Liver (tissue), 9 donors: ENCODE measurements around the gene TP53INP2. TPM values are rescaled to one million over a fixed set of nuclear protein-coding genes. Genes with fewer than 3 reads are reported as not detected.
A peak's percentile ranks its signal among the peaks of the same experiment; 100 is the strongest.

Experiments
- DNase-seq: peaks from one replicate; pipeline ENCODE4 v3.0.0-alpha.2; 2017; ENCODE audit warnings: low spot score
- H3K27ac ChIP-seq, 2 donors: one replicate each; pipeline ENCODE4 v1.7.0; 2013; ENCODE audit warnings: inconsistent platforms in 2 of 2, low read length in 2 of 2, control low read depth in 1 of 2, low read depth in 1 of 2, mild to moderate bottlenecking in 1 of 2
- H3K27me3 ChIP-seq, 4 donors: one replicate each; pipeline versions ENCODE4 v1.6.1 to v1.7.0; 2013; ENCODE audit warnings: low read length in 3 of 4, inconsistent platforms in 1 of 4, mild to moderate bottlenecking in 1 of 4, moderate library complexity in 1 of 4; ENCODE audit not compliant: control insufficient read depth in 4 of 4, insufficient read depth in 4 of 4
- H3K36me3 ChIP-seq, 4 donors: one replicate each; pipeline versions ENCODE4 v1.6.1 to v1.7.0; 2013; ENCODE audit warnings: low read length in 3 of 4, mild to moderate bottlenecking in 3 of 4, low read depth in 1 of 4, moderate library complexity in 1 of 4; ENCODE audit not compliant: control insufficient read depth in 4 of 4, insufficient read depth in 3 of 4
- H3K4me1 ChIP-seq, 4 donors: one replicate each; pipeline versions ENCODE4 v1.6.1 to v1.7.0; 2013; ENCODE audit warnings: low read length in 3 of 4, mild to moderate bottlenecking in 3 of 4, moderate library complexity in 1 of 4; ENCODE audit not compliant: control insufficient read depth in 4 of 4, insufficient read depth in 4 of 4
- H3K4me3 ChIP-seq, 3 donors: one replicate each; pipeline versions ENCODE4 v1.6.1 to v1.7.0; 2013; ENCODE audit warnings: low read length in 3 of 3, control low read depth in 1 of 3, low read depth in 1 of 3, mild to moderate bottlenecking in 1 of 3
- H3K9ac ChIP-seq, 2 donors: one replicate each; pipeline ENCODE4 v1.7.0; 2013; ENCODE audit warnings: low read length in 2 of 2, mild to moderate bottlenecking in 2 of 2, moderate library complexity in 2 of 2, control low read depth in 1 of 2, low read depth in 1 of 2
- H3K9me3 ChIP-seq, 4 donors: one replicate each; pipeline versions ENCODE4 v1.6.1 to v1.7.0; 2013; ENCODE audit warnings: low read length in 3 of 4; ENCODE audit not compliant: control insufficient read depth in 4 of 4
- ATF3 ChIP-seq: IDR thresholded peaks from 2 replicates; pipeline ENCODE4 v1.6.1; 2016; ENCODE audit warnings: antibody characterized with exemption
- EGR1 ChIP-seq, 2 donors: IDR thresholded peaks; 2 replicates each; pipeline ENCODE4 v1.6.1; 2016 to 2018; ENCODE audit warnings: antibody characterized with exemption in 2 of 2, low read depth in 2 of 2
- FOXA1 ChIP-seq: IDR thresholded peaks from 2 replicates; pipeline ENCODE4 v1.6.1; 2016; ENCODE audit warnings: antibody characterized with exemption
- FOXA2 ChIP-seq: IDR thresholded peaks from 2 replicates; pipeline ENCODE4 v1.6.1; 2016; ENCODE audit warnings: antibody characterized with exemption
- GABPA ChIP-seq, 2 donors: IDR thresholded peaks in 1 of 2; conservative IDR thresholded peaks in 1 of 2; 2 replicates each; pipeline ENCODE4 v1.6.1; 2016; ENCODE audit warnings: antibody characterized with exemption in 2 of 2, mild to moderate bottlenecking in 1 of 2, moderate library complexity in 1 of 2
- HNF4A ChIP-seq, 2 donors: conservative IDR thresholded peaks; 2 replicates each; pipeline ENCODE4 v1.6.1; 2016; ENCODE audit warnings: antibody characterized with exemption in 2 of 2, mild to moderate bottlenecking in 2 of 2
- HNF4G ChIP-seq: IDR thresholded peaks from 2 replicates; pipeline ENCODE4 v1.6.1; 2016; ENCODE audit warnings: antibody characterized with exemption
- JUND ChIP-seq, 2 donors: IDR thresholded peaks; 2 replicates each; pipeline ENCODE4 v1.6.1; 2016; ENCODE audit warnings: antibody characterized with exemption in 2 of 2
- MAX ChIP-seq: IDR thresholded peaks from 2 replicates; pipeline ENCODE4 v1.6.1; 2016; ENCODE audit warnings: antibody characterized with exemption
- NR2F2 ChIP-seq: IDR thresholded peaks from 2 replicates; pipeline ENCODE4 v1.6.1; 2016; ENCODE audit warnings: antibody characterized with exemption
- RAD21 ChIP-seq, 2 donors: IDR thresholded peaks; 2 replicates each; pipeline ENCODE4 v1.6.1; 2016; ENCODE audit warnings: antibody characterized with exemption in 2 of 2, mild to moderate bottlenecking in 2 of 2
- RXRA ChIP-seq, 2 donors: IDR thresholded peaks; 2 replicates each; pipeline ENCODE4 v1.6.1; 2017 to 2018; ENCODE audit warnings: antibody characterized with exemption in 2 of 2, mild to moderate bottlenecking in 1 of 2
- SP1 ChIP-seq: IDR thresholded peaks from 2 replicates; pipeline ENCODE4 v1.6.1; 2018; ENCODE audit warnings: antibody characterized with exemption, mild to moderate bottlenecking
- TAF1 ChIP-seq: conservative IDR thresholded peaks from 2 replicates; pipeline ENCODE4 v1.6.1; 2016; ENCODE audit warnings: antibody characterized with exemption, mild to moderate bottlenecking
- YY1 ChIP-seq: IDR thresholded peaks from 2 replicates; pipeline ENCODE4 v1.6.1; 2016; ENCODE audit warnings: antibody characterized with exemption, mild to moderate bottlenecking
- ZBTB33 ChIP-seq: IDR thresholded peaks from 2 replicates; pipeline ENCODE4 v1.6.1; 2016; ENCODE audit warnings: antibody characterized with exemption
- WGBS: extraction: QIAGEN DNeasy Blood & Tissue Kit; methylation state at CpG from one replicate; pipeline ENCODE4 v1.1.7; 2013; 5-methylcytosine and 5-hydroxymethylcytosine counted together
- polyA plus RNA-seq, 2 donors: library from polyadenylated mRNA; stranded (reverse) in 1 of 2; unstranded in 1 of 2; fragments of 200-250 nt in 1 of 2; fragments of >200 nt in 1 of 2; fragmentation: Nextera tagmentation in 1 of 2; extraction: Ambion mirVana in 1 of 2; gene quantifications; one replicate each; pipeline versions ENCODE4 v1.2.1 to v1.2.3, GENCODE V29; 2013 to 2015
- total RNA-seq, 2 donors: library from RNA; depleted of rRNA; stranded (reverse); fragments of >200 nt; gene quantifications; one replicate each; pipeline ENCODE4 v1.2.3, GENCODE V29; 2014
- TF ChIP-seq, protein P1 (sequence below): fragments of 150-350 bp; IDR thresholded peaks from 2 replicates; pipeline ENCODE4 v1.5.1; 2017; ENCODE audit warnings: improper control_type of control experiment, low read depth, low read length; ENCODE audit not compliant: missing input control
- TF ChIP-seq, protein P2 (sequence below): IDR thresholded peaks from 2 replicates; pipeline ENCODE4 v1.6.1; 2016; ENCODE audit warnings: antibody characterized with exemption, mild to moderate bottlenecking
- donor health status: healthy.
- donor health status: healthy.
- donor health status: healthy.
- donor health status: healthy.
- donor health status: healthy.

Gene TP53INP2
- total and polyA plus RNA-seq, 4 donors = 3.0 to 14.5 (median 7.0) TPM

DNA sequence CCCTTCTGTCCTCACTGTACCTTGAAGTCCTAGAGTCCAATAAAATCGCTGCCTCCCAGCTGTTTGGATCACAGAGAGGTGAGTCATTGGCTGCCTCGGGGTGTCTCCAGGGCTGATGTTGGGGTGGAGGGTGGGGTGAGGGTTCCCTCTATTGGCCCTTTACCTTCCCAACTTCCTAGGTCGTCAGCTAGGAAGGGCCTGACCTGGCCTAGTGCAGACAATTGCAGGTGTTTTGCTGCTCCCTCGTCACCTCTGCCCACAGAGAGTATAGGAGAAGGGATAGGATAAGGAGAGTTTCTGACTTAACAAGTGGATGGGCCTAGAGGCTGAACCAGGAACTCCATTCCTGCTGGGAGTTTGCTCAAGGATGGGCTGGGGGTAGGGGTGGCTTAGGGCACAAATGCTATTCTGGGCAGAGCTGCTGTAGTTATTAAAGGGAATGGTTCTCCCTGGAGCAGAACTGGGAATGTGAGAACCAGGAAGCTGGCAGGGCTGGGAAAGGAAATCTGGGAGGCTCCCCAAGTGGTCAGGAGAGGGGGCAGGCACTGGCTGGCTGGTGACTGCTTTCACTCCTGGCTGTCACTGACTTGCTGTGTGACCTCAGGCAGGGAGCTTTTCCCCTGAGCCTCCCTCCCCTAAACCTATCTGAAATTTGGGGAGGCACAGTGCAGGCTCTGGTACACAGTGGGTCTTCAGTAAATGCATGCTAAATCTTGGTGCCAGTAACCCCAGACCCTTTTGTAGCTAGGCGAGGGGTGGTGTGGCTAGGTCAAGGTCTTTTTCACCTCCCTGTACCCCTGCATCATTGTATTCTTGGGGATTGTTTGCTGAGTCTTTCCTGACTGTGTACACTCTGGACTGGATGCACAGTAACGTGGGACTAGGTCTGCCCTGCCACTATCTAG, 1.5 kb downstream of the TP53INP2 start:
- peak overlapping the region; percentile 42 to 75 for H3K9ac ChIP-seq
- no peaks in the 10 kb centered on the region for H3K27me3 ChIP-seq
- peak overlapping the region in 2 of 3 donors; percentile 62 to 82 for H3K4me3 ChIP-seq
- peaks cover 9 to 54% (median 45%) of the 10 kb centered on the region in 4 donors for H3K4me1 ChIP-seq
- no peak for DNase-seq
- H3K36me3 ChIP-seq = no peaks in the 10 kb centered on the region
- 26% methylated on average over 6 of the region's 6 CpGs for WGBS
- peak overlapping the region; percentile 99 for H3K27ac ChIP-seq
- no peaks in the 10 kb centered on the region for H3K9me3 ChIP-seq
- TF ChIP-seq, protein P1, sequence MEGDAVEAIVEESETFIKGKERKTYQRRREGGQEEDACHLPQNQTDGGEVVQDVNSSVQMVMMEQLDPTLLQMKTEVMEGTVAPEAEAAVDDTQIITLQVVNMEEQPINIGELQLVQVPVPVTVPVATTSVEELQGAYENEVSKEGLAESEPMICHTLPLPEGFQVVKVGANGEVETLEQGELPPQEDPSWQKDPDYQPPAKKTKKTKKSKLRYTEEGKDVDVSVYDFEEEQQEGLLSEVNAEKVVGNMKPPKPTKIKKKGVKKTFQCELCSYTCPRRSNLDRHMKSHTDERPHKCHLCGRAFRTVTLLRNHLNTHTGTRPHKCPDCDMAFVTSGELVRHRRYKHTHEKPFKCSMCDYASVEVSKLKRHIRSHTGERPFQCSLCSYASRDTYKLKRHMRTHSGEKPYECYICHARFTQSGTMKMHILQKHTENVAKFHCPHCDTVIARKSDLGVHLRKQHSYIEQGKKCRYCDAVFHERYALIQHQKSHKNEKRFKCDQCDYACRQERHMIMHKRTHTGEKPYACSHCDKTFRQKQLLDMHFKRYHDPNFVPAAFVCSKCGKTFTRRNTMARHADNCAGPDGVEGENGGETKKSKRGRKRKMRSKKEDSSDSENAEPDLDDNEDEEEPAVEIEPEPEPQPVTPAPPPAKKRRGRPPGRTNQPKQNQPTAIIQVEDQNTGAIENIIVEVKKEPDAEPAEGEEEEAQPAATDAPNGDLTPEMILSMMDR = peak; percentile 17
- TF ChIP-seq FOXA1 (no peak), HNF4A (conservative IDR thresholded peaks at IDR 0.05) (peak; percentile 47 to 56), JUND (IDR thresholded peaks at IDR 0.05) (peak; percentile 42 to 64), RXRA (IDR thresholded peaks at IDR 0.05) (peak in 1 of 2 donors; percentile 25), FOXA2 (no peak), ZBTB33 (no peak), SP1 (no peak), ATF3 (no peak), RAD21 (IDR thresholded peaks at IDR 0.05) (no peak), YY1 (no peak), NR2F2 (no peak)
- TF ChIP-seq, protein P2, sequence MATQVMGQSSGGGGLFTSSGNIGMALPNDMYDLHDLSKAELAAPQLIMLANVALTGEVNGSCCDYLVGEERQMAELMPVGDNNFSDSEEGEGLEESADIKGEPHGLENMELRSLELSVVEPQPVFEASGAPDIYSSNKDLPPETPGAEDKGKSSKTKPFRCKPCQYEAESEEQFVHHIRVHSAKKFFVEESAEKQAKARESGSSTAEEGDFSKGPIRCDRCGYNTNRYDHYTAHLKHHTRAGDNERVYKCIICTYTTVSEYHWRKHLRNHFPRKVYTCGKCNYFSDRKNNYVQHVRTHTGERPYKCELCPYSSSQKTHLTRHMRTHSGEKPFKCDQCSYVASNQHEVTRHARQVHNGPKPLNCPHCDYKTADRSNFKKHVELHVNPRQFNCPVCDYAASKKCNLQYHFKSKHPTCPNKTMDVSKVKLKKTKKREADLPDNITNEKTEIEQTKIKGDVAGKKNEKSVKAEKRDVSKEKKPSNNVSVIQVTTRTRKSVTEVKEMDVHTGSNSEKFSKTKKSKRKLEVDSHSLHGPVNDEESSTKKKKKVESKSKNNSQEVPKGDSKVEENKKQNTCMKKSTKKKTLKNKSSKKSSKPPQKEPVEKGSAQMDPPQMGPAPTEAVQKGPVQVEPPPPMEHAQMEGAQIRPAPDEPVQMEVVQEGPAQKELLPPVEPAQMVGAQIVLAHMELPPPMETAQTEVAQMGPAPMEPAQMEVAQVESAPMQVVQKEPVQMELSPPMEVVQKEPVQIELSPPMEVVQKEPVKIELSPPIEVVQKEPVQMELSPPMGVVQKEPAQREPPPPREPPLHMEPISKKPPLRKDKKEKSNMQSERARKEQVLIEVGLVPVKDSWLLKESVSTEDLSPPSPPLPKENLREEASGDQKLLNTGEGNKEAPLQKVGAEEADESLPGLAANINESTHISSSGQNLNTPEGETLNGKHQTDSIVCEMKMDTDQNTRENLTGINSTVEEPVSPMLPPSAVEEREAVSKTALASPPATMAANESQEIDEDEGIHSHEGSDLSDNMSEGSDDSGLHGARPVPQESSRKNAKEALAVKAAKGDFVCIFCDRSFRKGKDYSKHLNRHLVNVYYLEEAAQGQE = peak; percentile 36

DNA sequence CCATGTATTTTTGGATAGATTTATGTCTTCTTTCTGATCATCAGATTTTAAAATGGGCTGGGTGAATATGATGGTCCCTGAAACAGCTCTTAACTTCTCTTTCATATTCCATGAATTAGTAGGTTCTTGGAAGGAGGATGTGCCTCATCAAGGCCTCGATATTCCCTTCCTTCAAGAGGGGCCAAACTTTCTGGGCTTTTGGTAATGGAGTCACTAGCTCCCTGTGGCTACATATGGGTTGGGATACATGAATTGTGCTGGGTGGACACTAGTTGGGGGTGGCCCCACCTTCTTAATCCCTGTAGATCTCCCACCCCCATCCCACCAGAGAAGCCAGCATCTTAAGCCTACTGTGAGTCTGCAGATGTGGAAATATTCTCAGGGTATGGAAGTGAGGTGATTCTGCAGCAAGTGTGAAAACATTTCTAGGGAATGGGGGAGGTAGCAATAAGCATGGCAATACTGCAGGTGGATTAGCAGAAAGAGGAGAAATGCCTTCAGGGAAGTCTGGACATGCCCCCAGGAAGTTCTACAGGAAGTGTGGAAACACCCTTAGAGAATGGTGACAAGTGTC, 2.2 kb downstream of the TP53INP2 start:
- Histone ChIP-seq H3K36me3 (peaks cover 0 to 2% (median 0%) of the 10 kb centered on the region in 4 donors), H3K9ac (no peak overlapping the region), H3K4me1 (peaks cover 9 to 60% (median 47%) of the 10 kb centered on the region in 4 donors), H3K4me3 (no peak overlapping the region), H3K27ac (peak overlapping the region; percentile 99), H3K9me3 (no peaks in the 10 kb centered on the region), H3K27me3 (no peaks in the 10 kb centered on the region)
- WGBS = 93% methylated on average over 1 of the region's 1 CpG
- no peak for DNase-seq
- TF ChIP-seq RXRA (IDR thresholded peaks at IDR 0.05) (no peak), GABPA (IDR thresholded peaks at IDR 0.05 in 1 of 2, conservative IDR thresholded peaks at IDR 0.05 in 1 of 2) (no peak), YY1 (no peak), TAF1 (no peak), MAX (no peak), SP1 (no peak), FOXA2 (no peak), RAD21 (IDR thresholded peaks at IDR 0.05) (no peak), EGR1 (IDR thresholded peaks at IDR 0.05; ENCODE audit: low read depth in 2 of 2) (no peak), HNF4G (no peak), HNF4A (conservative IDR thresholded peaks at IDR 0.05) (no peak), JUND (IDR thresholded peaks at IDR 0.05) (no peak), ATF3 (no peak), NR2F2 (no peak)
- TF ChIP-seq, protein P2 = no peak
